Lower leg skin (tissue), 3 donors: ENCODE data around the gene ARFRP1.

ENCODE experiments used
- CTCF ChIP-seq, 3 donors: fragments of 450-650 bp; IDR thresholded peaks; one replicate each; pipeline ENCODE4 v1.5.1; 2016; ENCODE audit warnings: antibody characterized with exemption in 3 of 3, mild to moderate bottlenecking in 3 of 3, moderate library complexity in 2 of 3
- POLR2A ChIP-seq, 2 donors: fragments of 450-650 bp; IDR thresholded peaks; one replicate each; pipeline ENCODE4 v1.6.1; 2016 to 2017; ENCODE audit warnings: antibody characterized with exemption in 2 of 2, mild to moderate bottlenecking in 1 of 2, moderate library complexity in 1 of 2

- no peak for TF ChIP-seq CTCF (IDR thresholded peaks at IDR 0.05)
- no peak for TF ChIP-seq POLR2A (IDR thresholded peaks at IDR 0.05)
These were observed 6.3 kb downstream of the ARFRP1 start for GRCh38 chr20:63701329-63702035.
